ENCODE measurements around the gene RALGAPA2. TPM values are rescaled to one million over a fixed set of nuclear protein-coding genes. Genes with fewer than 3 reads are reported as not detected.

Gene RALGAPA2
- polyA plus RNA-seq, 1 experiment: 2.2 TPM

DNA sequence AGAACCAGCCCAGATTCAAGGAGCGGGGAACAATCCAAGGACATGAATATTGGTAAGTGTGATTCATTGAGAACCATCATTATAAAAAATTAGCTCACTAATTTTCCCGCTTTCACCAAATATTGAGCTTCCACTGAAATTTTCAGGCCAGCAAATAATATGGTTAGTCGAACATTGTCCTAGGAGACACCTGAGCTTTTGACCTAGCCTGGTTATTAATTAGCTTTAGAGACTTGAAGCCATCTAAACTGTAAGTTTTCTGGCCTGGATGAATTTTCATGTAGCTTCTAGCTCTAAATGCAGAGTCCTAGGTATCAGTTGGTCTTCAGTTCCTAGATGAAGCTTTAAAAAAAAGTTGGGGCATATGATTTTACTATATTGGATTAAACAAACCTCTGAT is 17.1 kb upstream of the RALGAPA2 start:
- no peaks in the 10 kb centered on the region for H3K9me3 ChIP-seq (ENCODE audit: control insufficient read depth, insufficient read depth, low read length)
- no peaks in the 10 kb centered on the region for H3K27me3 ChIP-seq (ENCODE audit: control insufficient read depth, insufficient read depth, low read length)
- TF ChIP-seq, protein P1, sequence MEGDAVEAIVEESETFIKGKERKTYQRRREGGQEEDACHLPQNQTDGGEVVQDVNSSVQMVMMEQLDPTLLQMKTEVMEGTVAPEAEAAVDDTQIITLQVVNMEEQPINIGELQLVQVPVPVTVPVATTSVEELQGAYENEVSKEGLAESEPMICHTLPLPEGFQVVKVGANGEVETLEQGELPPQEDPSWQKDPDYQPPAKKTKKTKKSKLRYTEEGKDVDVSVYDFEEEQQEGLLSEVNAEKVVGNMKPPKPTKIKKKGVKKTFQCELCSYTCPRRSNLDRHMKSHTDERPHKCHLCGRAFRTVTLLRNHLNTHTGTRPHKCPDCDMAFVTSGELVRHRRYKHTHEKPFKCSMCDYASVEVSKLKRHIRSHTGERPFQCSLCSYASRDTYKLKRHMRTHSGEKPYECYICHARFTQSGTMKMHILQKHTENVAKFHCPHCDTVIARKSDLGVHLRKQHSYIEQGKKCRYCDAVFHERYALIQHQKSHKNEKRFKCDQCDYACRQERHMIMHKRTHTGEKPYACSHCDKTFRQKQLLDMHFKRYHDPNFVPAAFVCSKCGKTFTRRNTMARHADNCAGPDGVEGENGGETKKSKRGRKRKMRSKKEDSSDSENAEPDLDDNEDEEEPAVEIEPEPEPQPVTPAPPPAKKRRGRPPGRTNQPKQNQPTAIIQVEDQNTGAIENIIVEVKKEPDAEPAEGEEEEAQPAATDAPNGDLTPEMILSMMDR (IDR thresholded peaks at IDR 0.05; ENCODE audit: low read depth, low read length): no peak
- H3K27ac ChIP-seq (ENCODE audit: low read depth, low read length): no peak overlapping the region
- CTCF ChIA-PET: interaction anchor here (1.6 kb wide), 1 partner anchor 842 kb away, joined by 3 read pairs; no protein-coding TSS in a partner anchor
- no peak for DNase-seq (ENCODE audit: low read depth, low spot score)
- H3K4me3 ChIP-seq (ENCODE audit: low read depth, low read length): no peak overlapping the region
- POLR2A ChIA-PET: no interaction called here

DNA sequence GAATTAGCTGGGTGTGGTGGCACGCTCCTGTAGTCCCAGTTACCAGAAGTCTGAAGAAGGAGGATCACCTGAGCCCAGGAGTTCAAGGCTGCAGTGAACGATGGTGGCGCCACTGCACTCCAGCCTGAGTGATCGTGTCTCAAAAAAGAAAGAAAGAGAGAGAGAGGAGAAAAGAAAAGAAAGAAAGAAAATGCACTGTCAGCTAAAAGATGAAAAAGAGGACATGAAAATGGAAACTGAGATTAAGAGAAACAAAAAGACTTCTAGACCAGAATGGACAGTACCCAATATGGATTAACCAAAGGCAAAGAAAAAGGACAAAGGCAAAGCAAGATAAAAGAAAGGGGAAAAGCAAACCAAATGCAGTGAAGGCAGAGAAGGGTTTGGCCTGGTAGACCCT is 9.0 kb upstream of the RALGAPA2 start:
- DNase-seq (ENCODE audit: low read depth, low spot score): no peak
- Histone ChIP-seq H3K9me3 (ENCODE audit: control insufficient read depth, insufficient read depth, low read length) (no peaks in the 10 kb centered on the region), H3K27me3 (ENCODE audit: control insufficient read depth, insufficient read depth, low read length) (no peaks in the 10 kb centered on the region), H3K4me3 (ENCODE audit: low read depth, low read length) (no peak overlapping the region), H3K27ac (ENCODE audit: low read depth, low read length) (no peak overlapping the region)
- TF ChIP-seq, protein P1 (IDR thresholded peaks at IDR 0.05; ENCODE audit: low read depth, low read length): no peak
- CTCF ChIA-PET: no interaction called here
- POLR2A ChIA-PET: no interaction called here

GRCh38 chr20:20720158-20720557 is 7.7 kb upstream of the RALGAPA2 start:
- Histone ChIP-seq H3K4me3 (ENCODE audit: low read depth, low read length) (no peak overlapping the region), H3K9me3 (ENCODE audit: control insufficient read depth, insufficient read depth, low read length) (no peaks in the 10 kb centered on the region), H3K27ac (ENCODE audit: low read depth, low read length) (no peak overlapping the region), H3K27me3 (ENCODE audit: control insufficient read depth, insufficient read depth, low read length) (no peaks in the 10 kb centered on the region)
- POLR2A ChIA-PET: no interaction called here
- CTCF ChIA-PET: no interaction called here
- TF ChIP-seq, protein P1 (IDR thresholded peaks at IDR 0.05; ENCODE audit: low read depth, low read length): no peak
- no peak for DNase-seq (ENCODE audit: low read depth, low spot score)

DNA sequence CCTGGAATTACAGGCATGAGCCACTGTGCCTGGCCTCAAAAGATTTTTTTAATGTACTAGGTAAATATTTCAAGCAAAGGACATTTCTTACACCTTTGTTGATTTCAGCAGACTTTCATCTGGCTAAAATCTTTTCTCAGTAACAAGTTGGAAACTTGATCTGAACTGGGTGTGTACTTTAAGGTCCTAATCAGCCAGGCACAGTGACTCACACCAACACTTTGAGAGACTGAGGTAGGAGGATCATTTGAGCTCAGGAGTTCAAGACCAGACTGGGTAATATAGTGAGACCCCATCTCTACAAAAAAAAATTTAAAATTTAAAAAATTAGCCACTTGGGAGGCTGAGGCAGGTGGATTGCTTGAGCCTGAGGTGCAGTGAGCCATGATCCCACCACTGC is 7.0 kb upstream of the RALGAPA2 start:
- Histone ChIP-seq H3K4me3 (ENCODE audit: low read depth, low read length) (no peak overlapping the region), H3K27me3 (ENCODE audit: control insufficient read depth, insufficient read depth, low read length) (no peaks in the 10 kb centered on the region), H3K9me3 (ENCODE audit: control insufficient read depth, insufficient read depth, low read length) (no peaks in the 10 kb centered on the region), H3K27ac (ENCODE audit: low read depth, low read length) (no peak overlapping the region)
- ChIA-PET CTCF (no interaction called here), POLR2A (no interaction called here)
- no peak for DNase-seq (ENCODE audit: low read depth, low spot score)
- TF ChIP-seq, protein P1 (IDR thresholded peaks at IDR 0.05; ENCODE audit: low read depth, low read length): no peak

DNA sequence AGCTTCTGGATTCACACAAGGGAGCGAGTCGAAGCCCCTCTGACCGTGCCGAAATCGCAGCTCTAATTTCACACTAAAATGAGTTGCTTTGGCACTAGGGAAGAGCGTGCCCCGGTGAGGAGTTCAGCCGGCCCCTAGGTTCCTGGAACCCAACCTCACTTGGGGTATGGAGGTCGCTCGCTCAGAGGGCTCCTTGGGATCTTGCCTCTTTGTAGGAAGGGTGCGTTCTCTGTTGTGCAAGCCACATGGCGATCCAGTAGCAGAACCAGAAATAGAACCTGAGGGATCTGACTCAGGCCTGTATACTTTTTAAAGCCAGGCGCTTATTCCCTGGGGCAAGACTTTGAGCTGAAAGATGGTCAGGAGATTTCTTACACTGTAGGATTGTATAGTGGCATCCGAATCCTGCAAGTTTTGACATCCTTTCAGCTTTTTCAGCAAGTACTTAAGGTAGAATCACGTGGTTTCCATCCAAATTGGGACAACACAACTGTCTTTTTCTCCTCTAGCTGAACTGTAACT is 861 bp upstream of the RALGAPA2 start:
- TF ChIP-seq, protein P1 (IDR thresholded peaks at IDR 0.05; ENCODE audit: low read depth, low read length): no peak
- DNase-seq (ENCODE audit: low read depth, low spot score): no peak
- no peak overlapping the region for H3K27ac ChIP-seq (ENCODE audit: low read depth, low read length)
- H3K4me3 ChIP-seq (ENCODE audit: low read depth, low read length): peak overlapping the region; percentile 74
- no peaks in the 10 kb centered on the region for H3K27me3 ChIP-seq (ENCODE audit: control insufficient read depth, insufficient read depth, low read length)
- CTCF ChIA-PET: no interaction called here
- POLR2A ChIA-PET: interaction anchor here (1.3 kb wide), 1 partner anchor 120 kb away, joined by 3 read pairs; no protein-coding TSS in a partner anchor
- H3K9me3 ChIP-seq (ENCODE audit: control insufficient read depth, insufficient read depth, low read length): no peaks in the 10 kb centered on the region
